IPS-15b (cell line): ENCODE measurements around the gene SPSB1.
"Not testable (repeated sequence)": the region's sequence is repeated elsewhere in the genome, so short reads cannot be mapped to it uniquely, and the experiment has no call there.

Source experiments
- H3K27me3 ChIP-seq: one replicate; pipeline ENCODE4 v1.6.1; 2013; ENCODE audit warnings: low read length; ENCODE audit not compliant: control insufficient read depth, insufficient read depth
- H3K36me3 ChIP-seq: one replicate; pipeline ENCODE4 v1.6.1; 2013; ENCODE audit warnings: low read length; ENCODE audit not compliant: control insufficient read depth, insufficient read depth
- H3K4me1 ChIP-seq: one replicate; pipeline ENCODE4 v1.6.1; 2013; ENCODE audit warnings: mild to moderate bottlenecking, low read length; ENCODE audit not compliant: control insufficient read depth, insufficient read depth
- H3K4me3 ChIP-seq: one replicate; pipeline ENCODE4 v1.5.1; 2013; ENCODE audit warnings: low read depth, low read length
- H3K9ac ChIP-seq: one replicate; pipeline ENCODE4 v1.6.1; 2013; ENCODE audit warnings: low read depth, mild to moderate bottlenecking, low read length
- H3K9me3 ChIP-seq: one replicate; pipeline ENCODE4 v1.6.1; 2013; ENCODE audit warnings: mild to moderate bottlenecking, low read length; ENCODE audit not compliant: control insufficient read depth, insufficient read depth

SPSB1 gene

DNA sequence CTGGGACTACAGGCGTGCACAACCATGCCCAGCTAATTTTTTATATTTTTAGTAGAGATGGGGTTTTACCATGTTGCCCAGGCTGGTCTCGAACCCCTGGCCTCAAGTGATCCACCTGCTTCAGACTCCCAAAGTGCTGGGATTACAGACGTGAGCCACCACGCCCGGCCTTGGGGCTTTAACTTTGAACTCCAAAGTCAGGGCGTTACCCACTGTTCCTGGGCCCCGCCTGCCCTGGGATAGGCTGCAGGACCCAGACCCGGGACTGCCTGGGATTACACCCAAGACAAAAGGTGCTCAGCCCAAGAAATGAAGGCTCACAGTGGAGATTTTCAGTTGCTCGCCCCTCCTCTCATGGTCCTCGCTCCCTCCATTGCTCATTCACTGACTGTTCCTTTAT is 92.7 kb downstream of the SPSB1 start:
- H3K9ac ChIP-seq, H3K36me3 ChIP-seq, H3K27me3 ChIP-seq, H3K4me1 ChIP-seq, H3K9me3 ChIP-seq, H3K4me3 ChIP-seq: not testable (repeated sequence)

DNA sequence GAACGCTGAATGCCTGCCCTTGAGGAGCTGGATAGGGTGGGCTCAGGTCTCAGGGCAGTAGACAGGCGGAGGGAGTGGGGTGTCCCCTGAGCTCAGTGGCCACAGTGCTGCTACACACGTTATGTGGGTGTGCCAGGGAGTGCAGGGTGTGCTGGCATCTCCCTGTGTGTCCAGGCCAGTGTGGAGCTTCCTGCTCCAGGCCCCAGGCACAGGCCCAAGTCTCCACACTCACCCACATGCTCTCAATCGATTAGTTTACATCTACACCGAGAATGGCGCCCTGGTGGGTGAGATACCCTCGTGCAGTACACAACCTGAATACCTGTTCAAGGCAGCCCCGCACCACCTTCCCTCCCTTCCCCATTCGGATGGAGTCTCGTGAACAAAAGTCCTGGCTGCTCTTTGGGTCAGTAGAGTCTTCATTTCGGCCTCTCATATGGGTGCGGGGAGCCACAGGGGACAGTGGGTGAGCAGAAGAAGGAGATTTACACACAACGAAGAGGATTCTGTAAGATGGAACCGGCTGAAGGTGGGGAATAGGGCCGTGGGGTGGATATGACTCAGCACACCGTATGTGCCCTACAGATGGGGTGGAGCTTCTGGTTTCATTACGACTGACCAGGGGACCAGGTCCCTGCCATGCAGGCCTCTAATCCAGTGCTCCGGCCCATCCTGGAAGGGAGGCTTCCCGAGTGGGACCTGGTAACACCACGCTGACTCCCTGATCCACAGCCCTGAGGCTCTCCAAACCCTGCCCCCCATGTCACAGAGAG is 93.3 kb downstream of the SPSB1 start:
- Histone ChIP-seq H3K9ac (no peak overlapping the region), H3K9me3 (no peaks in the 10 kb centered on the region), H3K27me3 (no peaks in the 10 kb centered on the region), H3K4me1 (no peaks in the 10 kb centered on the region), H3K4me3 (no peak overlapping the region), H3K36me3 (no peaks in the 10 kb centered on the region)

DNA sequence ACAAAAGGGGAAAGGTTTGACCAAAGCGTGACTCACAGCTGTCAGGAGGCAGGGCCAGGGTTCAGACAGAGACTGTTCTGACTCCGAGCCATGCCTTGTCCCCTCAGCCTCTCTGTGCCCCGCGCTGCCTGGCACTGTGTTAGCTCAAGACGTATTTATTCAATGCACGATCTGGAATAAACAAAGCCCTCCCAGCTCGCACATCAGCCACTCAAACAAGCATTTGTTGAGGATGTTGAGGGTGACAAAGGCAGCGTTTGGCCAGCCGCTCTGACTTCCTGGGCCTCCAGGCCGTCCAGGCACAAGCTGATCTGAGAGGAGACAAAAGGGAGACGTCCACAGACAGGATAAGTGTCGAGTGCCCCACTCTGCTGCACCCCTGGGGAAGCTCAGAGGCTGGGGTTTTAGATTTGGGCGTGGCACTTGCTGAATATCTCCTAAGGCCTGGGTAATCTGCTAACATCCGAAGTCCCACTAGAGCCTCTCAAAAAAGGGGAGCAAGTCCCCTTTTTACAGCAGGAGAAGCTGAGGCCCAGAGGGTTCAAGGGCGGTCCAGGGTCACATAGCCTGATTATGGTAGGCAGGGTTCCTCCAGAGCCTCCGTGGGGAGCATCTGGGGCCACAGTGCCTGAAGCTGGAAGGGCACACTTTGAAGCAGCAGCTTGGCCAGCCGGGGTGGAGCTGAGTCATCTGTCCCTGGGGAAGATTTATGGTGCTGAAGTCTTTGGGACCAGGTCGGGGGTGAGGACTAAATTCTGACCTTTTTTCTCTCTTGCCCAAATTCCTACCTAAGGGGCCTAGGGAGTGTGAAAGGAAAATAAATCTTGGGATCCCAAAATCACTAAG is 95.9 kb downstream of the SPSB1 start:
- H3K27me3 ChIP-seq, result no peaks in the 10 kb centered on the region
- H3K36me3 ChIP-seq, result no peaks in the 10 kb centered on the region
- H3K4me1 ChIP-seq, result no peaks in the 10 kb centered on the region
- H3K9ac ChIP-seq, result no peak overlapping the region
- H3K4me3 ChIP-seq, result no peak overlapping the region
- H3K9me3 ChIP-seq, result no peaks in the 10 kb centered on the region

DNA sequence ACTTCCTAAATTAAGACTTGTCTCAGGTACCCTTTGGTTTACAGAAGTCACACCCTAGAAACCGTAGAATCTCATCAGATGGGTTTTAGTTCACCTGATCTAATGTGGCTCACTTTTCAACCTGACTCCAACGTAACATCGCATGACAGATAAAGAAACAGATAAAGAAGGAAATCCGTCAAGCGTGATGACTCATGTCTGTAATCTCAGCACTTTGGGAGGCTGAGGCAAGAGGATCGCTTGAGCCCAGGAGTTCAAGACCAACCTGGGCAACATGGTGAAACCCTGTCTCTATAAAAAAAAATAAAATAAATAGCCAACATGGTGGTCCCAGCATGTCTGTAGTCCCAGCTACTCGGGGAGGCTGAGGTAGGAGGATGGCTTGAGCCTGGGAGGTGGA is 97.3 kb downstream of the SPSB1 start:
- Histone ChIP-seq H3K4me3 (no peak overlapping the region), H3K9ac (no peak overlapping the region), H3K4me1 (no peaks in the 10 kb centered on the region), H3K27me3 (no peaks in the 10 kb centered on the region), H3K36me3 (no peaks in the 10 kb centered on the region), H3K9me3 (no peaks in the 10 kb centered on the region)

DNA sequence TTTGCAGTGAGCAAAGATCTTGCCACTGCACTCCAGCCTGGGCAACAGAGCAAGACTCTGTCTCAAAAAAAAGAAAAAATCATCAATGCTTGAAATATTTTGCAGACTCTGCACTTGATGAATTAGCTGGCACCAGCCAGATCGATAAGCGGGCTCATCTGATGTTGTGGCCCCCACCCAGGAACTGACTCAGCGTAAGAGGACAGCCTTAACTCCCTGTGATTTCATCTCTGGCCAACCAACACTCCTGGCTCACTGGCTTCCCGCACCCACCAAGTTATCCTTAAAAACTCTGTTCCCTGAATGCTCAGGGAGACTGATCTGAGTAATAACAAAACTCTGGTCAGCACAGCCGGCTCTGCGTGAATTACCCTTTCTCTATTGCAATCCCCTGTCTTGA is 98.9 kb downstream of the SPSB1 start:
- H3K9ac ChIP-seq, result no peak overlapping the region
- H3K4me1 ChIP-seq, result no peaks in the 10 kb centered on the region
- no peak overlapping the region for H3K4me3 ChIP-seq
- H3K36me3 ChIP-seq, result no peaks in the 10 kb centered on the region
- no peaks in the 10 kb centered on the region for H3K9me3 ChIP-seq
- no peaks in the 10 kb centered on the region for H3K27me3 ChIP-seq

DNA sequence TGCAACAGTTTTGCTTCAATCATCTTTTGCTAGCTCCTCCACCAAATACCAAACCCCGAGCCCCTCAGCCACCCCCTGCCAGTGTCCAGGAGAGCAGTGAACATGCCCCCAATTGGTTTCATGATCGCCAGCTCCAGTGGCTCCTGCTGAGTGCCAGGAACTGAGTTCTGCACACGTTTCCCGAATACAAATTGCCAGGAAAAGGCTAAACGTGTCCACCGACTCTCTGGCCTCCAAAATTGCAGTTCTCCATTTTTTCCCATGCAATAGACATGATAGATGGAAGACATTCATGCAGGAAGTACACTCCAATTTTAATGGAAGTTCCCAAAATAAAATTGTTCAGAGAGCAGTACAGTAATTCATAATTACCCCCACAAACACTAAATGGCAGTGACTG is 101.3 kb downstream of the SPSB1 start:
- H3K36me3 ChIP-seq, result no peaks in the 10 kb centered on the region
- no peaks in the 10 kb centered on the region for H3K27me3 ChIP-seq

DNA sequence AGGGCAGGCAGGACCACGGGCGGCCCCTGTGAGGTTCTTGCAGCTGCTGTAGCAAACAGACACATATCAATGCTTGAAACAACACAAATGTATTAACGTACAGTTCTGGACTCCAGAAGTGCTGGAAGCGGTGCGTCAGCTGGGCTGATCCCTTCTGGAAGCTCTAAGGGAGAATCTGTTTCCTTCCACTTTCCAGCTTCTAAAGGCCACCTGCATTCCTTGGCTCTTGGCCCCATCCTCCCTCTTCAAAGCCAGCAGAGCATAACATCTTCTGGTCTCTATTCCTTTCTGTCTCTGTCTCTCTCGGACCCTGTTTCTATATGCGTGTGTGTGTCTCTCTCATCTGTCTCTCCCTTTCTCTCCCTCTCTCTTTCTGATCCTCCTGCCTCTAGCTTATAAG is 102.3 kb downstream of the SPSB1 start:
- Histone ChIP-seq H3K9ac (no peak overlapping the region), H3K4me1 (no peaks in the 10 kb centered on the region), H3K4me3 (no peak overlapping the region), H3K9me3 (no peaks in the 10 kb centered on the region), H3K36me3 (no peaks in the 10 kb centered on the region), H3K27me3 (no peaks in the 10 kb centered on the region)

More for the DNA sequence above, 101.3 kb downstream of the SPSB1 start:
- H3K9ac ChIP-seq, result no peak overlapping the region
- no peaks in the 10 kb centered on the region for H3K9me3 ChIP-seq
- no peak overlapping the region for H3K4me3 ChIP-seq
- no peaks in the 10 kb centered on the region for H3K4me1 ChIP-seq

DNA sequence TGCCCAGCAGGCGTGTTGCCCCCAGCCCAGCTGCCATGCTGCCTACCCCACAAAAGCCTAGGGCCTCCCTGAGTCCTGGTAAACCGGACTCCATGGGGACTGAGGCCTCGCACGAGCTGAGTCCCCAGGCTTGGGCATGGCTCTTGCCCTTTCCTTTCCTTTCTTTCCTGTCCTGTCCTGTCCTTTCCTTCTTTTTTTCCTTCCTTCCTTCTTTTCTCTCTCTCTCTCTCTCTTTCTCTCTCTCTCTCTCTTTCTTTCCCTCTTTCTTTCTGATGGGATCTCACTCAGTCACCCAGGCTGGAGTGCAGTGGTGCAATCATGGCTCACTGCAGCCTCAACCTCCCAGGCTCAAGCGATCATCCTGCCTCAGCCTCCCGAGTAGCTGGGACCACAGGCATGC is 104.4 kb downstream of the SPSB1 start:
- Histone ChIP-seq H3K27me3 (no peaks in the 10 kb centered on the region), H3K36me3 (no peaks in the 10 kb centered on the region), H3K9me3 (no peaks in the 10 kb centered on the region), H3K4me1 (no peaks in the 10 kb centered on the region), H3K9ac (no peak overlapping the region), H3K4me3 (no peak overlapping the region)

DNA sequence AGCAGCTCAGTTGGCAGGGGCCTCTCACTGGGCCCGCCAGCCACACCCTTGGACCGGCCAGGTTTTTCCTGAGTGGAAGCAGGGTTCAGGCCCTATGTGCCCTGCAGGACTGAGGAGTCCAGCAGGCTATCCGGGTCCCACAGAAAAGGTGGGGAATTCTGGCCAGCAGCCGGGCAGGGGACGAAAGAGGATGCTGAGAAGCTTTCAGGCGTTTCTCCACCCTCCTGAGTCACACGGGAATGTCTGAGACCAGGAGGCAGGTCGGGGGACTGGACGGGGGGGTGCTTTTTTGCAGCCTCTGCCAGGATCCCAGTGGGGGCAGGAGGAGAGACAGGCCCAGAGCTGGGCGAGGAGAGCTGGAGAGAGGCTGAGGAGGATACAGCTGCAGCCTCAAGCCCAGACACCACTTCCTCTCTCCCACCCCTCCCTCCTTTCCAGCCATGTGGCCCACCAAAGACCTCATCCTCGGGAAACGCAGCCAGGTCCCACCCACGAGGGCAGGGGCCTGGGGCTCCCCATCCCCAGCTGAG is 105.4 kb downstream of the SPSB1 start:
- Histone ChIP-seq H3K36me3 (no peaks in the 10 kb centered on the region), H3K9me3 (no peaks in the 10 kb centered on the region), H3K9ac (no peak overlapping the region), H3K4me3 (no peak overlapping the region), H3K27me3 (no peaks in the 10 kb centered on the region), H3K4me1 (no peaks in the 10 kb centered on the region)

DNA sequence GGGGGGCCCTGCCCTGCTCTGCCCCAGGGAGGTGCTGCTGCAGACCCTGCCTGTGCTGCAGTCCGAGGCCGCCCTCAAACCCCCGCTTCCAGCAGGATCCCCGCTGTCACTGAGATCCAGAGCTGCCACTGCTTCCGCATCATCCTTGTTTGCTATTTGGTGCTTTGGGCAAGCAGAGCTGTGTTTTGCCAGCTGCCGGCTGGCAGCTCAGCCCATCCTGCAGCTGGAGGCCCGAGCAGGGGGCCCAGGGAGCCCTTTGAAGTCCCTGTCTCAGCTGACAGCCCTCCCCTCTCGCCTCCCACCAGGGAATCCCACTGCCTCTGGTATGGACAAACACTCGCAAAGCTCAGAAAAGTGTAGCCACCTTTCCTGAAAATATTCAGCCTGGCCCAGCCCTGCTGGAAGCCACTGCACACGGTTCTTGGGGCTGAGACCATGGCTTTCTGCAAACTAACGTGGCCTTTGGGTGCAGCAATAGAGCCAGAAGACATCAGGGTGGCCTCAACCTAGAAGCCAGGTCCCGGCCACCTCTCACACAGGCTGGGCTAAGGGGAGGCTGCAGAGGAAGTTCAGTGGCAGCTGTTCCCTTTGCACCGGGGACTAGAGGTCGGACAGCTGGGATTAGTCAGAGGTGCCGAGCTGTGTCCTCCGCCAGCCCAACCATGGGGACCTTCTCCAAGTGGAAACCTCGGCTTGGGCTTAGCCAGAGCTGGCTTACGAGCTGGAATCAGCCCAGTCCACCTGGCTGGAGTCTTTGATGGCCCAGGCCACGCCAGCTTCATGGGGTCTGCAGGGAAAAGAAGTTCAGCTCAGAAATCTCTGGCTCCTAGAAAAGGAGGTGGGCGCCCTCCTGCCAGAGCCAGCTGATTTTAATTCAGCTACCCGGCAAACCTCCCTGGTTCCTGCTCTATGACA is 107.1 kb downstream of the SPSB1 start:
- H3K9me3 ChIP-seq, result no peaks in the 10 kb centered on the region
- H3K9ac ChIP-seq, result no peak overlapping the region
- H3K36me3 ChIP-seq, result no peaks in the 10 kb centered on the region
- H3K4me1 ChIP-seq, result no peaks in the 10 kb centered on the region
- no peaks in the 10 kb centered on the region for H3K27me3 ChIP-seq
- no peak overlapping the region for H3K4me3 ChIP-seq

DNA sequence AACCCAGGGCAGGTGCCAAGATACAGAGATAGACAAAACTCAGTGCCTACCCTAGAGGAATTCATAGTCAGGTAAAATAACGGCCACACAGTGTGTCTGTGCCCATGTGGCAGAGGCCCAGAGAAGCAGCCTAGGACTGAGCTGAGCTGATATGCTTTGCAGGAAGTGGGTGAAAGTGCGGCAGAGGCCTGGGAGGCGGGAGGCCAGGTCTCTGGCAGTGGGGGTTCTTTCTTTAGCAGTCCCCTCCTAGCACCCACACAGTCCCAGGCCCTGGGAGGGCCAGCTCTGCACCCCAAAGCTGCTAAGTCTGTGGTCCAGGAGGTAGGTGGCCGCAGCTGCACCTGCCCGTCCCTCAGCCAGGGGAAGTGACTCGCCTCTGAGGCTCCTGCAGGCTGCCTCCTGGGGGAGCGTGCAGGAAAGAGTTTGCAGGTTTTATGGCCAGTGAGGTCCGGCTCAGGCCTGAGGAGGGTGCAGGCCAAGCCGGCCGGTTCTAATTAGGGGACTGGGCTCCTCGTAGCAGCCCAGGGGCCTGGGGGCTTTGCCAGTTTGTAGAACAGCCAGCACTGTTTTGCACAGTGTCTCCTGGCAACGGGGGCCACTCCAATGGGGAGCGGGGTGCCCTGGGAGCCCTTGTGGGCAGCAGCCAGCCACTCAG is 107.9 kb downstream of the SPSB1 start:
- H3K9ac ChIP-seq, result no peak overlapping the region
- no peaks in the 10 kb centered on the region for H3K9me3 ChIP-seq
- H3K27me3 ChIP-seq, result no peaks in the 10 kb centered on the region
- no peak overlapping the region for H3K4me3 ChIP-seq
- no peaks in the 10 kb centered on the region for H3K36me3 ChIP-seq
- no peaks in the 10 kb centered on the region for H3K4me1 ChIP-seq
